ENCODE measurements around the gene MEST. TPM values are rescaled to one million over a fixed set of nuclear protein-coding genes. Genes with fewer than 3 reads are reported as not detected.

MEST gene
- total and polyA plus RNA-seq, 2 donors (not counting 3 experiments of a cell fraction or from before 2014, with no cell fraction given), result 46.7 to 52.6 TPM

GRCh38 chr7:130492523-130493274 is 814 bp downstream of the MEST start:
- no peaks in the 10 kb centered on the region for H4K20me1 ChIP-seq (replicated peaks; ENCODE audit: control insufficient read depth, extremely low read depth, insufficient read depth, low read length)
- FAIRE-seq (no peak), DNase-seq (ENCODE audit: low read depth, low spot score) (peak; percentile 19)
- TF ChIP-seq MYC (IDR thresholded peaks at IDR 0.05; ENCODE audit: low read depth, low read length) (no peak), GATA2 (IDR thresholded peaks at IDR 0.05; ENCODE audit: insufficient read depth, insufficient read length, low read depth, low read length) (no peak), POLR2A (IDR thresholded peaks at IDR 0.05; ENCODE audit: low read depth, low read length) (no peak), POLR2AphosphoS5 (IDR thresholded peaks at IDR 0.05; ENCODE audit: insufficient read depth, low read depth, low read length) (no peak), EZH2 (IDR thresholded peaks at IDR 0.05; ENCODE audit: borderline replicate concordance, low read depth, low read length, severe bottlenecking) (no peak), CTCF (IDR thresholded peaks at IDR 0.05; ENCODE audit: extremely low read depth in 1 of 2, insufficient read depth in 1 of 2, low read depth in 1 of 2, low read length in 2 of 2) (no peak), FOS (IDR thresholded peaks at IDR 0.05; ENCODE audit: borderline replicate concordance, insufficient read depth, low read length) (no peak), JUN (IDR thresholded peaks at IDR 0.05; ENCODE audit: borderline replicate concordance, insufficient read depth, insufficient read length, low read depth) (no peak), MAX (IDR thresholded peaks at IDR 0.05; ENCODE audit: insufficient read depth, insufficient read length) (no peak)
- H3K79me2 ChIP-seq (ENCODE audit: control insufficient read depth, insufficient read depth, low read length), result no peaks in the 10 kb centered on the region
- no peak overlapping the region for H3K27ac ChIP-seq (ENCODE audit: insufficient read depth, low read depth, low read length)
- no peak overlapping the region for H2AFZ ChIP-seq (ENCODE audit: low read depth, low read length)
- peaks cover 30% of the 10 kb centered on the region for H3K4me1 ChIP-seq (ENCODE audit: control insufficient read depth, extremely low read depth, insufficient read depth, low read length)
- no TSS peak for BruUV-seq (replicated peaks)
- peak overlapping the region; percentile 49 for H3K4me2 ChIP-seq (ENCODE audit: insufficient read depth, low read length)
- dilution Hi-C loops (cut with MboI; ENCODE audit: extremely low pct_ligation_motif_present, low sequenced_read_pairs) (no loop called here), intact Hi-C loops (cut with micrococcal nuclease) (loop anchor here (2.0 kb wide), 1 partner anchor 68 kb away; no protein-coding TSS in a partner anchor)
- H3K36me3 ChIP-seq (ENCODE audit: control insufficient read depth in 2 of 2, extremely low read depth in 1 of 2, insufficient read depth in 2 of 2, low read length in 2 of 2), result no peaks in the 10 kb centered on the region
- peak overlapping the region; percentile 19 for H3K9ac ChIP-seq (replicated peaks; ENCODE audit: extremely low read depth, insufficient read depth, low read length)
- no peaks in the 10 kb centered on the region for H3K27me3 ChIP-seq (ENCODE audit: control insufficient read depth in 2 of 2, insufficient read depth in 2 of 2, low read length in 2 of 2)
- H3K9me3 ChIP-seq (replicated peaks; ENCODE audit: control insufficient read depth, insufficient read depth, low read length), result no peaks in the 10 kb centered on the region
- H3K9me1 ChIP-seq (replicated peaks; ENCODE audit: control insufficient read depth, extremely low read depth, insufficient read depth, low read length), result no peaks in the 10 kb centered on the region
- peak overlapping the region in 2 of 3 experiments; percentile 29 to 55 for H3K4me3 ChIP-seq (replicated peaks in 1 of 3; ENCODE audit: insufficient read depth in 1 of 3, low read depth in 1 of 3, low read length in 3 of 3)
- POLR2A ChIA-PET, result no interaction called here
- CTCF ChIA-PET, result interaction anchor here (1.2 to 1.7 kb wide), 2 partner anchors 175 to 249 kb away, joined by 3 to 5 read pairs; partner anchors contain the start of gene COPG2
